Measurements from ENCODE around the gene PTPN21. TPM values are rescaled to one million over a fixed set of nuclear protein-coding genes. Genes with fewer than 3 reads are reported as not detected.

PTPN21 gene
- polyA plus RNA-seq, 1 of the 3 experiments (the other 2 are of a cell fraction): 5.6 TPM

DNA sequence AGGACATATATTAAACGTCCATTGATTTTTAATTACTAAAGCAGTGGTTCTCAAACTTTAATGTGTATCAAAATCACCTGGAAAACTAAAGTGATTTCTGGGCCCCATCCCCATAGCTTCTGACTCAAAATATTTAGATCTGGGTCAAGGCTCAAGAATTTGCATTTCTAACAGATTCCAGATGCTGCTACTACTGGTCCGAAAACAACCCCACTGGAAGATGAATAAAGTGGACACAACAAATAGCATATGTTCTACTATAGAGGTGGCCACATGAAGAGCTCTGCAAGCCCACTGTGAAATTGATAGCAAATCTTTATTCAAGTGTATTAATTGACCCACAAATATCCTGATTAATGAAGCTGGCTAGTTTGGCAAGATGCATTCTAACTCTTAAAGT, 99.9 kb downstream of the PTPN21 start:
- Histone ChIP-seq H3K36me3 (replicated peaks in 1 of 2; ENCODE audit: control insufficient read depth in 1 of 2, insufficient read depth in 2 of 2, low read length in 1 of 2) (peaks cover 0 to 11% of the 10 kb centered on the region in 2 experiments), H3F3A (replicated peaks; ENCODE audit: insufficient read depth) (no peaks in the 10 kb centered on the region), H3K9me3 (no peaks in the 10 kb centered on the region), H3K4me1 (ENCODE audit: control insufficient read depth in 1 of 2, insufficient read depth in 2 of 2, low read depth in 1 of 2, low read length in 1 of 2) (no peaks in the 10 kb centered on the region), H3K9me2 (no peaks in the 10 kb centered on the region), H3K27ac (ENCODE audit: low read depth in 2 of 2, low read length in 1 of 2) (no peak overlapping the region), H3K79me2 (ENCODE audit: insufficient read depth) (no peaks in the 10 kb centered on the region), H3K4me2 (no peak overlapping the region), H4K20me1 (ENCODE audit: insufficient read depth) (no peaks in the 10 kb centered on the region), H3K9ac (no peak overlapping the region), H3K4me3 (ENCODE audit: low read depth in 2 of 2, low read length in 1 of 2) (no peak overlapping the region), H3K27me3 (ENCODE audit: insufficient read depth) (no peaks in the 10 kb centered on the region), H2AFZ (ENCODE audit: low read depth) (no peak overlapping the region)
- DNase-seq: no peak
- TF ChIP-seq GABPA (IDR thresholded peaks at IDR 0.05; ENCODE audit: low read depth) (no peak), EP300 (IDR thresholded peaks at IDR 0.05; ENCODE audit: borderline replicate concordance in 1 of 2, low read depth in 1 of 2, low read length in 1 of 2) (no peak), MXI1 (IDR thresholded peaks at IDR 0.05; ENCODE audit: low read depth, low read length) (no peak), SMC3 (IDR thresholded peaks at IDR 0.05; ENCODE audit: low read depth, low read length) (no peak), CHD2 (IDR thresholded peaks at IDR 0.05; ENCODE audit: low read length, partially characterized antibody) (no peak), FOSL2 (IDR thresholded peaks at IDR 0.05; ENCODE audit: borderline replicate concordance, low read depth) (no peak), FOXM1 (IDR thresholded peaks at IDR 0.05; ENCODE audit: low read depth) (no peak), RFX5 (IDR thresholded peaks at IDR 0.05; ENCODE audit: low read length) (no peak), TAF1 (IDR thresholded peaks at IDR 0.05; ENCODE audit: borderline replicate concordance, low read depth, low read length) (no peak), RXRA (IDR thresholded peaks at IDR 0.05; ENCODE audit: borderline replicate concordance, low read depth) (no peak), RCOR1 (IDR thresholded peaks at IDR 0.05; ENCODE audit: low read length) (no peak), FOXJ3 (CRISPR knock-in tag; IDR thresholded peaks at IDR 0.05) (no peak)
- ChIA-PET CTCF (interaction anchor here (0.8 to 2.1 kb wide), 4 partner anchors 8 to 266 kb away, joined by 3 to 5 read pairs (median 4); no protein-coding TSS in a partner anchor), POLR2A (no interaction called here)
- 71% methylated on average over 2 of the region's 2 CpGs for WGBS (ENCODE audit: low lambda C conversion rate)

- H3K79me2 ChIP-seq (ENCODE audit: insufficient read depth): no peaks in the 10 kb centered on the region
- WGBS (ENCODE audit: low lambda C conversion rate): 77% methylated on average over 4 of the region's 4 CpGs
- TF ChIP-seq, protein P1, sequence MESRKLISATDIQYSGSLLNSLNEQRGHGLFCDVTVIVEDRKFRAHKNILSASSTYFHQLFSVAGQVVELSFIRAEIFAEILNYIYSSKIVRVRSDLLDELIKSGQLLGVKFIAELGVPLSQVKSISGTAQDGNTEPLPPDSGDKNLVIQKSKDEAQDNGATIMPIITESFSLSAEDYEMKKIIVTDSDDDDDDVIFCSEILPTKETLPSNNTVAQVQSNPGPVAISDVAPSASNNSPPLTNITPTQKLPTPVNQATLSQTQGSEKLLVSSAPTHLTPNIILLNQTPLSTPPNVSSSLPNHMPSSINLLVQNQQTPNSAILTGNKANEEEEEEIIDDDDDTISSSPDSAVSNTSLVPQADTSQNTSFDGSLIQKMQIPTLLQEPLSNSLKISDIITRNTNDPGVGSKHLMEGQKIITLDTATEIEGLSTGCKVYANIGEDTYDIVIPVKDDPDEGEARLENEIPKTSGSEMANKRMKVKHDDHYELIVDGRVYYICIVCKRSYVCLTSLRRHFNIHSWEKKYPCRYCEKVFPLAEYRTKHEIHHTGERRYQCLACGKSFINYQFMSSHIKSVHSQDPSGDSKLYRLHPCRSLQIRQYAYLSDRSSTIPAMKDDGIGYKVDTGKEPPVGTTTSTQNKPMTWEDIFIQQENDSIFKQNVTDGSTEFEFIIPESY (IDR thresholded peaks at IDR 0.05; ENCODE audit: borderline replicate concordance, low read depth): no peak
- TF ChIP-seq FOXJ3 (CRISPR knock-in tag; IDR thresholded peaks at IDR 0.05) (no peak), USF1 (IDR thresholded peaks at IDR 0.05; ENCODE audit: borderline replicate concordance, low read depth) (no peak), EP300 (IDR thresholded peaks at IDR 0.05; ENCODE audit: borderline replicate concordance in 1 of 2, low read depth in 1 of 2, low read length in 1 of 2) (no peak), GATA2 (CRISPR knock-in tag; IDR thresholded peaks at IDR 0.05) (no peak), CHD2 (IDR thresholded peaks at IDR 0.05; ENCODE audit: low read length, partially characterized antibody) (no peak), TAF1 (IDR thresholded peaks at IDR 0.05; ENCODE audit: borderline replicate concordance, low read depth, low read length) (no peak), MXI1 (IDR thresholded peaks at IDR 0.05; ENCODE audit: low read depth, low read length) (no peak), JUND (IDR thresholded peaks at IDR 0.05) (no peak), TEAD4 (IDR thresholded peaks at IDR 0.05; ENCODE audit: borderline replicate concordance, insufficient read depth) (no peak), GABPA (IDR thresholded peaks at IDR 0.05; ENCODE audit: low read depth) (no peak), TCF12 (IDR thresholded peaks at IDR 0.05) (no peak)
- TF ChIP-seq, protein P2, sequence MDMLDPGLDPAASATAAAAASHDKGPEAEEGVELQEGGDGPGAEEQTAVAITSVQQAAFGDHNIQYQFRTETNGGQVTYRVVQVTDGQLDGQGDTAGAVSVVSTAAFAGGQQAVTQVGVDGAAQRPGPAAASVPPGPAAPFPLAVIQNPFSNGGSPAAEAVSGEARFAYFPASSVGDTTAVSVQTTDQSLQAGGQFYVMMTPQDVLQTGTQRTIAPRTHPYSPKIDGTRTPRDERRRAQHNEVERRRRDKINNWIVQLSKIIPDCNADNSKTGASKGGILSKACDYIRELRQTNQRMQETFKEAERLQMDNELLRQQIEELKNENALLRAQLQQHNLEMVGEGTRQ (IDR thresholded peaks at IDR 0.05; ENCODE audit: borderline replicate concordance, low read depth, low read length): no peak
- TF ChIP-seq, protein P3, sequence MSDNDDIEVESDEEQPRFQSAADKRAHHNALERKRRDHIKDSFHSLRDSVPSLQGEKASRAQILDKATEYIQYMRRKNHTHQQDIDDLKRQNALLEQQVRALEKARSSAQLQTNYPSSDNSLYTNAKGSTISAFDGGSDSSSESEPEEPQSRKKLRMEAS (IDR thresholded peaks at IDR 0.05; ENCODE audit: low read depth): no peak
- TF ChIP-seq, protein P4, sequence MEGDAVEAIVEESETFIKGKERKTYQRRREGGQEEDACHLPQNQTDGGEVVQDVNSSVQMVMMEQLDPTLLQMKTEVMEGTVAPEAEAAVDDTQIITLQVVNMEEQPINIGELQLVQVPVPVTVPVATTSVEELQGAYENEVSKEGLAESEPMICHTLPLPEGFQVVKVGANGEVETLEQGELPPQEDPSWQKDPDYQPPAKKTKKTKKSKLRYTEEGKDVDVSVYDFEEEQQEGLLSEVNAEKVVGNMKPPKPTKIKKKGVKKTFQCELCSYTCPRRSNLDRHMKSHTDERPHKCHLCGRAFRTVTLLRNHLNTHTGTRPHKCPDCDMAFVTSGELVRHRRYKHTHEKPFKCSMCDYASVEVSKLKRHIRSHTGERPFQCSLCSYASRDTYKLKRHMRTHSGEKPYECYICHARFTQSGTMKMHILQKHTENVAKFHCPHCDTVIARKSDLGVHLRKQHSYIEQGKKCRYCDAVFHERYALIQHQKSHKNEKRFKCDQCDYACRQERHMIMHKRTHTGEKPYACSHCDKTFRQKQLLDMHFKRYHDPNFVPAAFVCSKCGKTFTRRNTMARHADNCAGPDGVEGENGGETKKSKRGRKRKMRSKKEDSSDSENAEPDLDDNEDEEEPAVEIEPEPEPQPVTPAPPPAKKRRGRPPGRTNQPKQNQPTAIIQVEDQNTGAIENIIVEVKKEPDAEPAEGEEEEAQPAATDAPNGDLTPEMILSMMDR (IDR thresholded peaks at IDR 0.05): no peak
- no peaks in the 10 kb centered on the region for H3K9me2 ChIP-seq
- ChIA-PET POLR2A (no interaction called here), CTCF (interaction anchor here (1.4 to 1.6 kb wide), 2 partner anchors 9 to 11 kb away, joined by 4 to 5 read pairs; no protein-coding TSS in a partner anchor)
- no peaks in the 10 kb centered on the region for H3K27me3 ChIP-seq (ENCODE audit: insufficient read depth)
- no peak overlapping the region for H3K9ac ChIP-seq
- H4K20me1 ChIP-seq (ENCODE audit: insufficient read depth): no peaks in the 10 kb centered on the region
- no peaks in the 10 kb centered on the region for H3F3A ChIP-seq (replicated peaks; ENCODE audit: insufficient read depth)
- no peak overlapping the region for H3K4me3 ChIP-seq (ENCODE audit: low read depth in 2 of 2, low read length in 1 of 2)
- H3K27ac ChIP-seq (ENCODE audit: low read depth in 2 of 2, low read length in 1 of 2): no peak overlapping the region
- no peaks in the 10 kb centered on the region for H3K4me1 ChIP-seq (ENCODE audit: control insufficient read depth in 1 of 2, insufficient read depth in 2 of 2, low read depth in 1 of 2, low read length in 1 of 2)
- no peak overlapping the region for H3K4me2 ChIP-seq
- no peaks in the 10 kb centered on the region for H3K9me3 ChIP-seq
- H3K36me3 ChIP-seq (replicated peaks in 1 of 2; ENCODE audit: control insufficient read depth in 1 of 2, insufficient read depth in 2 of 2, low read length in 1 of 2): peaks cover 0 to 11% of the 10 kb centered on the region in 2 experiments
- DNase-seq: no peak
- H2AFZ ChIP-seq (ENCODE audit: low read depth): no peak overlapping the region
These were observed 102.6 kb downstream of the PTPN21 start for GRCh38 chr14:88452231-88452630.

Data from SK-N-SH (cell line).